A172 (cell line): ENCODE results near the gene FLNA. TPM values are rescaled to one million over a fixed set of nuclear protein-coding genes. Genes with fewer than 3 reads are reported as not detected.
A peak's percentile ranks its signal among the peaks of the same experiment; 100 is the strongest.

Source experiments
- DNase-seq: peaks from one replicate; pipeline ENCODE4 v3.0.0-alpha.2; 2015; ENCODE audit warnings: low spot score
- total RNA-seq: library from RNA; depleted of rRNA; stranded (reverse); fragments of >200 nt; shearing (Covaris generic); gene quantifications from 2 replicates; pipeline ENCODE4 v1.2.3, GENCODE V29; 2014

Gene FLNA
- total RNA-seq, 1 experiment from 2014 or later, result 2,561 TPM

DNA sequence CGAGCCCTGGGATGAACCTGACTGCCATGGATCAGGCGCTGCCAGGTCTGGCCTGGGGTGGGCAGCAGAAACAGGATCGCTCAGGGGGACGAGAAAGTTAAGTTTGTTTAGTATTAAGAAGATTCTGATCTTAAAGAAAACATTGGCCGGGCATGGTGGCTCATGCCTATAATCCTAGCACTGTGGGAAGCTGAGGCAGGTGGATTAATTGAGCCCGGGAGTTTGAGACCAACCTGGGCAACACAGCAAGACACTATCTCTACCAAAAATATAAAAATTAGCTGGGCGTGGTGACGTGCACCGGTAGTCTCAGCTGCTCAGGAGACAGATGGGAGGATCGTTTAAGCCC lies 696 bp upstream of the FLNA start:
- DNase-seq, result no peak

- peak; percentile 72 for DNase-seq
Observed at GRCh38 chrX:154373340-154374306, 811 bp downstream of the FLNA start.

GRCh38 chrX:154372612-154373022 lies 1.8 kb downstream of the FLNA start:
- no peak for DNase-seq

GRCh38 chrX:154371789-154372300 lies 2.6 kb downstream of the FLNA start:
- DNase-seq, result no peak

DNA sequence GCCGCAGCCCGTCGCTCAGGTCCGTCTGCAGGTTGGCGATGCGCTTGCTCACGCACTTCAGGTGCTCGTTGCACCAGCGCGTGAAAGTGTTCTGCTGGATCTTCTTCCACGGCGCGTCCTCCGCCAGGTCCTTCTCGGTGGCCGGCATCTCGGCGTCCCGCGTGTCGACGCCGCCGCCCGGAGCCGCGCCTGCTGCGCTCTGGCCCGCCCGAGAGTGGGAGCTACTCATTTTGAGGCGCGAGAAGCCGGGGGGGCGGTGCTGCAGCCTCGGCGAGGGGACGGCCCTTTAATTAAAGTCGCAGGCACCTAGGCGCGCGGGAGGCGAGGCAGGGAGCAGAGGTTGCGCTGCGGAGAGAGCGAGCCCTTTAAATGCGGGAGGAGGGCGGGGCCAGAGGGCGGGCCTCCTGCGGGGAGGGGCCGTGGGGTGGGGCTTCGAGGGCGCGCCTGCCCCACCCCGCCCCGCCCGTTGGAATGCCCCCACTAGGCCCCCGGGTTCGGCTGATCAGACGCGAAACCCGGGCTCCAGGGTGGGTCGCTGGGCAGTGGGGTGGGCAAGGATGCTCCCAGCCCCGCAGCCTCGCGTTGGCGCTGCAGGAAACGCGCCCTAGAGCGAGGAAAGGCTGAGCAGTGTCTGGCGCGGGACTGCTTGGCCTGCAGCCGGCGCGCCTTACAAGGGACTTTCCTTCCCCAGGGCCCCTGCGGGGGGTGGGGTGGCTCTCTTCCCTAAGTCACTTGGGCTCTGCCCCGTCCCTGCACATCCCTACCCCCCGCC lies 3.2 kb downstream of the FLNA start:
- DNase-seq, result peak; percentile 93

DNA sequence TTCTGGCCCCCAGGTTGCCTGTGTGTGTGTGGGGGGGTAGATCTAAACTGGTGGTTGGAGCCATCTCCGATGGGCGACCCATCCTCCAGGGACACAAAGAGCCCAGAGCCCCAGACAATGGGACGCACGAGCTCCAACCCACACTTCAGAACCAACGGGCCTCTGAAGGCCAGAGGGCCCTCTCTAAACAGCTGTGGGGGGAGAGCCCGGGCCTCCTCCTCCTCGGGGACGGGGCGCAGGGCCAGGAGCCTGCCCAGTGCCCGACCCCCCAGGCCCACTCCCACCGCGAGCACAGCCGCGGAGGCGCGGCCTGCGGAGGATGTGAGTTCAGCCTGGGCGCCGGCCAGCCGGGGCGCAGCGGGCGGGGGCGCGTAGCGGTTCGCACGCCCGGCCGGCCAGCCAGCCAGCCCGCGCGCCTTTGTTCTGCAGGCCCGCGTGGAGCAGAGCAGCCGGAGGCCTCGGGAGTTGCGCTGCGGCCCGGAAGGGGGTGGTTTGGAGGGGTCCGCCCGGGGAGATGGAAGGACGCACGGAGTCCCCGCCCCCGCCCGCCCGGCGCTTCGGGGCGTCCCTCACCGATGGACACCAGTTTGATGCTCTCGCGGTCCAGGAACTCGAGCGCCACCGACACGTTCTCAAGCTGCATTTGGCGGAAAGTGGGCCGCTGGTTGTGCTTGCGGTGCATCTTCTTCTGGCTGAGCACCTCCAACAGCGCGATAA lies 4.0 kb downstream of the FLNA start:
- no peak for DNase-seq

DNA sequence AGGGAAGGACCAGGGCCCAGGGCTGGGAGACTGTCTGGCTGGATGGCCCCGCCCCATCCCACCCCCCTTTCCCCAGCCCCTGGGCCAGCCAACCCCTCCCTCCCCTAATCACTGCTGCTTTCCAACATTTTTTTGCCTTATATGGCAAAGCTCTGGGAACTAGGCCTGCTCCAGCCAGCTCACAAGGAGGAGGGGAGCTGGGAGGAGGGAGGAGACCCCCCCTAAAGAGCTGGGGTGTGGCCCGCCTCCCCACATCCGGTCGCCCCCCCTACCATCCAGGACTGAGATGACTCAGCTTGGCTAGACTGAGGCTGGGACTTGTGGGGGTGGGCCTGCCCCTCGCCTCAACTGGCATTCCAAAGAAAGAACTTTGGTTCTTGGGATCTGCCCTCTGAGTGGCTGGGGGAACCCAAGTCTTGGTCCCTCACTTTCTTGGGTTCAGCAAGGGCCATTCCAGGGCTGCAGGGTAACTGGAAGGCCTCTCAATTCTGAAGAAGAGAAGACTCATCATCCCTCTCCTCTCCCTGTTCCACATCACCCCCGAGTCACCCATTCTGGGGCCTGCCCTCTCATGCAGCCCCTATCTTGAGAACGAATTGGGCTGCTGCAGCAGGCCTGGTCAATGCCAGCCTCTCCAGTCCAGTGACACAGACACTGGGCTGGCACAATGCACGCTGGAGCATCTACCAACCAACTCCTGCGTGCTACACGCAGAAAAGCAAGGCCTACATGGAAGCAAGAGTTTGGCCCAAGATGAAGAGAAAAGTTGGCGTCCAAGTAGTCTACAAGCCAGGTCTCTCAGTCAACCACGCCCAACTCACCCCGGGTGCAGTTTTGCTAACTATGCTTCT lies 4.8 kb downstream of the FLNA start:
- DNase-seq, result peak; percentile 97

GRCh38 chrX:154368630-154369448 lies 5.6 kb downstream of the FLNA start:
- DNase-seq, result peak; percentile 99

- DNase-seq, result no peak
Observed at GRCh38 chrX:154367474-154368308, 6.7 kb downstream of the FLNA start.

GRCh38 chrX:154366666-154367055 lies 7.8 kb downstream of the FLNA start:
- no peak for DNase-seq

DNA sequence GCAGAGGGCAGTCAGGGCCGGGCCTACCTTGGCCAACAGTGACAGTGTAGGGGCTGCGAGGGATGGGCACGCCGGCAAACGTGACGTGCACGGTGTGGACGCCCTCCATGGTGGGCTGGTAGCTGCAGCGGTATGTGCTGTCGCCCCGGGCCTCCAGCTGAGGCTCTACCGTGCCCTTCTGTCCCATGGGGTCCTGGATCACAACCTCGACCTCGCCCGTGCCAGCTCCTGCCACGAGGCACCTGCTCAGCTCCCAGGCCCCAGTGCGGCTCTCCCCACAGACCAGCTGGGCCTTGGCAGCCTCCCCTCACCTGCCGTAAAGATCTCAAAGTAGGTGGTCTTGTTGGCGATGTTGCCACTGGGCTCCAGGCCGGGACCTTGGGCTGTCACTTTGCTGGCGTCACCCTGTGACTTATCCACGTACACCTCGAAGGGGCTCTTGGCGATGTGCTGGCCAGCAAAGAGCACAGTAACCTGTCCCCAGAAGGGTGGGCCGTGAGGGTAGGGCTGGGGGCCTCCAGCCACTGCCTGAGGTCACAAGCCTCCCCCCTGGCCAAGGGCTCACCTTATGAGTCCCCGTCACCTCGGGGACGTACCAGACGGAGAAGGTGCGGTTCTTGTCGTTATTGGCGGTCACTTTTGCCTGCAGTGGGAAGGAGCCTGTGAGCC lies 8.3 kb downstream of the FLNA start:
- DNase-seq, result no peak

DNA sequence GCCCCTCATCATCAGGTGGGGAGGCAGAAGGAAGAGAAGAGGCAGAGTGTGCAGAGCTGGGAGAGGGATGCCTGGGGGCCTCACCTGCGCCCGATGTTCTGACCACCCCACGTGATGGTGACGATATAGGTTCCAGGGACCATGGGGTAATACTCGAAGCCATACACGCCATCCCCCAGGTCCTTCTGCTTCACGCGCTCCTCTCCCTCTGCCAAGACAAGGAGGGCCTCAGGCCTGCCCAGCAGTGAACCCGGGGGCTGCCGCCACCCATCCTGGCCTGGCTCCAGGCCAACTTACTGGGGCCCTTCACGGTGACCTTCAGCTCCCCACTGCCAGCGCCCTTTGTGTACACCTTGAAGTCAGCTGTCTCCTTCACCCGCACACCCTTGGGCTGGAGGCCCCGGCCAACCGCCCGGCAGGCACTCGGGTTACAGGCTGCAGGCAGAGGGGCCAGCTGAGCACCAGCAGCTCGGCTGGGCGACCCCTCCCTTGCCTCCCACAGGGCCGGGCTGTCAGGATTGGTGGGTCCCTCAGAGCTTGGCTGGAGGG lies 9.3 kb downstream of the FLNA start:
- no peak for DNase-seq

DNA sequence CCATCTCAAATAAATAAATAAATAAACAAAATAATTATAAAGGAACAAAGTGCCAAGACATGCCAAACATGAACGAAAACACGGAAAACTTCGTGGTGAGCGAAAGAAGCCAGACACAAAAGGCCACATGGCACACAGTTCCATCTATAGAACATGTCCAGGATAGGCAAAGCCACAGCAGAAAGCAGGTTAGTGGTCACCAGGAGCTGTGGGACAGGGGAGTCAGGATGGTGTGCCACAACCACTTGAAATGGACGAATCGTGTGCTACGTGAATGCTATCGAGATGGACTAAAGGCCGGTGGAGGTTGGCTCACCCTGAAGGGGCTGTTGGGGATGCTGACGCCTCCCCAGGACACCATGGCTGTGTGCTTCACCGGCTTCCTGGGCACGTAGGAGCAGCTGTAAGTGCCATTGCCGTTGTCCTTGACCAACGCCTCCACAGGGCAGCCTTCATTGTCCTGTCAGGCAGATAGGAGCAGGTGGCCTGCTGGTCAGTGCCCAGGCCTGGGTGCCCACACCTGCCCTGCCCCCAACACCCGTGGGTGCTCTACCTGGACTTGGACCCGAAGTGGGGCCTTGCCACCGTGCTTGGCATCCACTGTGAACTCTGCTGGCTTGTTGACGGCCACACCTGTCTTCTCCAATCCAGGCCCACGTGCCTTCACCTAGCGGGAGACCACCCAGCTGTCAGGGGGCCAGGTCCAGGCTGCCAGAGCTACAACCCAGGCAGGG lies 10.6 kb downstream of the FLNA start:
- no peak for DNase-seq

DNA sequence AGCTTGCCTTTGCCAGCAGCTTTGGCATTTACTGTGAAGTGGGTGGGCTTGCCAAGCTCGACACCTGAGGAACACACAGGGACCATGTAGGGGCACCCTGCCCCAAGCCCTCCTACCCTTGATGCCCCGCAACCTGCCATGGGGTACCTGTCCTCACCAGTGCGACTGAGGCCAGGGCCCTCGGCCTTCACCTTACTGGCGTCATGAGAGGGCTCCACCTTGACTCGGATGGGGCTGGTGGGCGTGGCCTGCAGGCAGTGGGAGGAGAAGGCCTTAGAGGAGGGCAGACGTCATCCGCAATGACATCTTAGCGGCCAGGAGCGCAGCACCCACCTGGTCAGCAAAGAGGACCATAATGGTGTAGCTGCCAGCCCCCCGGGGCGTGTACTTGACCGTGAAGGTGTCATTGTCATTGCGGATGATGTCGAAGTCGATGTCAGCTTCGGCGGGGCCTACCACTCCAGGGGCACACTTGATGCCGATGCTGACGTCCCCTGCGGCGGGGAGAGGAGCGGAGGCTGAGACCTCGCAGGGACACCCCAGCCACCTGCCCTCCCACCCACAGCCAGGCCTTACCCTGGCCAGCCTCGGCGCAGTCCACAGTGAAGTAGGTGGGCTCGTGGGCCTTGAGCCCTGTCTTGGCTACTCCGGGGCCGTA lies 12.2 kb downstream of the FLNA start:
- DNase-seq, result no peak

- no peak for DNase-seq
Observed at GRCh38 chrX:154360155-154360713, 14.2 kb downstream of the FLNA start.

DNA sequence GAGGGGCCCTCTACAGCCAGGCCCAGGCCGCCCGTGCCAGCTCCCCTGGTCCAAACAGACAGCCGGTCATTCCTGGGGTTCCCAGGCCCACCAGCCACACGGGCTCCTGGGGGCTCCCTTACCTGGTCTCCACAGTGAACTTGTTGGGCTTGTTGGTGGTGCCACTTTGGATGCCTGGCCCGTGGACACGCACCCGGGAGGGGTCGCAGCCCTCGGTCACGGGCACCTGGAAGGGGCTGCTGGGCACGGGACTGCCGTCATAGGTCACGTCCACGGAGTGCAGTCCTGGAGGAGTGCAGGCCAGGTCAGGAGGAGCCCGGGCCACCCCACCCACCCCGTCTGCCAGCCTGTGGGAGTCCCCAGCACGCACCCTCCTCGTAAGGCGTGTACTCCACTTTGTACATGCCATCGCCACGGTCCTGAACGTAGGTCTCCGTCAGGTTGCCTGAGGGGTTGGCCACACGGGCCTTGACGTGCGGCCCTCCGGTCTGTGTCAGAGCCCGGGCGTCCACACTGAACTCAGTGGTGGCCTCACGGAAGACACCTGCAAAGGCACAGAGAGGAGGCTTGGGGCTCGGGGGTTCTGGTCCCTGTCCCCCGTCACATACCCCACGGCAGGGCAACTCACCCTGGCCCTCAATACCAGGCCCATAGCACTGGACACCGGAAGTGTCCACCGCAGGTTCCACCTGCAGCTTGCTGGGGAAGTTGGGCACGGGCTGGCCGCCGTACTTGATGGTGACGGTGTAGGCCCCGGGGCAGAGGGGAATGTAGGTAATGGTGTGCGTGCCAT lies 14.9 kb downstream of the FLNA start:
- DNase-seq, result no peak
